ENCODE measurements around the gene RAE1.

- no peak for TF ChIP-seq CHD1 (IDR thresholded peaks at IDR 0.05; ENCODE audit: low read depth, low read length)
- TF ChIP-seq JUND (IDR thresholded peaks at IDR 0.05; ENCODE audit: low read length) = no peak
- no peak for TF ChIP-seq CTCF (IDR thresholded peaks at IDR 0.05; ENCODE audit: control extremely low read depth in 1 of 3, insufficient read depth in 1 of 3, low read depth in 1 of 3, low read length in 3 of 3)
- no peak for TF ChIP-seq BACH1 (IDR thresholded peaks at IDR 0.05; ENCODE audit: low read length)
- no peak for TF ChIP-seq CHD2 (IDR thresholded peaks at IDR 0.05; ENCODE audit: low read length)
- no peak for TF ChIP-seq EZH2 (IDR thresholded peaks at IDR 0.05; ENCODE audit: low read depth, low read length, severe bottlenecking)
- no peak for TF ChIP-seq SUZ12 (IDR thresholded peaks at IDR 0.05; ENCODE audit: low read length)
- no peak for TF ChIP-seq RAD21 (IDR thresholded peaks at IDR 0.05 in 1 of 2, conservative IDR thresholded peaks at IDR 0.05 in 1 of 2; ENCODE audit: low read depth in 2 of 2, low read length in 2 of 2)
- TF ChIP-seq RFX5 (IDR thresholded peaks at IDR 0.05; ENCODE audit: borderline replicate concordance, low read depth, low read length) = no peak
These were observed 33.4 kb downstream of the RAE1 start for GRCh38 chr20:57384486-57384885.

Measured in H1 (cell line).